ENCODE measurements around the gene LTBP2.

Gene LTBP2

GRCh38 chr14:74583689-74584434 is 28.2 kb downstream of the LTBP2 start:
- Histone ChIP-seq H3K9ac (ENCODE audit: low read depth, low read length) (no peak overlapping the region), H3K9me3 (ENCODE audit: control insufficient read depth, insufficient read depth, low read length) (no peaks in the 10 kb centered on the region), H3K4me3 (ENCODE audit: low read depth, low read length) (no peak overlapping the region), H3K36me3 (ENCODE audit: control insufficient read depth, insufficient read depth, low read length) (no peaks in the 10 kb centered on the region), H3K4me1 (ENCODE audit: control insufficient read depth, insufficient read depth, low read length) (no peaks in the 10 kb centered on the region), H3K27me3 (ENCODE audit: control insufficient read depth, insufficient read depth, low read length) (no peaks in the 10 kb centered on the region)

GRCh38 chr14:74582910-74583581 is 29.0 kb downstream of the LTBP2 start:
- no peak overlapping the region for H3K9ac ChIP-seq (ENCODE audit: low read depth, low read length)
- H3K36me3 ChIP-seq (ENCODE audit: control insufficient read depth, insufficient read depth, low read length), result no peaks in the 10 kb centered on the region
- H3K27me3 ChIP-seq (ENCODE audit: control insufficient read depth, insufficient read depth, low read length), result no peaks in the 10 kb centered on the region
- H3K4me3 ChIP-seq (ENCODE audit: low read depth, low read length), result no peak overlapping the region
- H3K9me3 ChIP-seq (ENCODE audit: control insufficient read depth, insufficient read depth, low read length), result no peaks in the 10 kb centered on the region
- no peaks in the 10 kb centered on the region for H3K4me1 ChIP-seq (ENCODE audit: control insufficient read depth, insufficient read depth, low read length)

GRCh38 chr14:74580275-74580672 is 31.8 kb downstream of the LTBP2 start:
- Histone ChIP-seq H3K27me3 (ENCODE audit: control insufficient read depth, insufficient read depth, low read length) (no peaks in the 10 kb centered on the region), H3K4me1 (ENCODE audit: control insufficient read depth, insufficient read depth, low read length) (no peaks in the 10 kb centered on the region), H3K4me3 (ENCODE audit: low read depth, low read length) (no peak overlapping the region), H3K9me3 (ENCODE audit: control insufficient read depth, insufficient read depth, low read length) (no peaks in the 10 kb centered on the region), H3K9ac (ENCODE audit: low read depth, low read length) (no peak overlapping the region), H3K36me3 (ENCODE audit: control insufficient read depth, insufficient read depth, low read length) (no peaks in the 10 kb centered on the region)

GRCh38 chr14:74579447-74580274 is 32.4 kb downstream of the LTBP2 start:
- Histone ChIP-seq H3K4me3 (ENCODE audit: low read depth, low read length) (no peak overlapping the region), H3K9ac (ENCODE audit: low read depth, low read length) (no peak overlapping the region), H3K9me3 (ENCODE audit: control insufficient read depth, insufficient read depth, low read length) (no peaks in the 10 kb centered on the region), H3K27me3 (ENCODE audit: control insufficient read depth, insufficient read depth, low read length) (no peaks in the 10 kb centered on the region), H3K4me1 (ENCODE audit: control insufficient read depth, insufficient read depth, low read length) (no peaks in the 10 kb centered on the region), H3K36me3 (ENCODE audit: control insufficient read depth, insufficient read depth, low read length) (no peaks in the 10 kb centered on the region)

GRCh38 chr14:74578479-74578878 is 33.6 kb downstream of the LTBP2 start:
- Histone ChIP-seq H3K4me1 (ENCODE audit: control insufficient read depth, insufficient read depth, low read length) (no peaks in the 10 kb centered on the region), H3K9me3 (ENCODE audit: control insufficient read depth, insufficient read depth, low read length) (no peaks in the 10 kb centered on the region), H3K9ac (ENCODE audit: low read depth, low read length) (no peak overlapping the region)

GRCh38 chr14:74577948-74578275 is 34.1 kb downstream of the LTBP2 start:
- no peaks in the 10 kb centered on the region for H3K9me3 ChIP-seq (ENCODE audit: control insufficient read depth, insufficient read depth, low read length)
- H3K4me1 ChIP-seq (ENCODE audit: control insufficient read depth, insufficient read depth, low read length), result no peaks in the 10 kb centered on the region
- H3K27me3 ChIP-seq (ENCODE audit: control insufficient read depth, insufficient read depth, low read length), result no peaks in the 10 kb centered on the region
- no peaks in the 10 kb centered on the region for H3K36me3 ChIP-seq (ENCODE audit: control insufficient read depth, insufficient read depth, low read length)
- no peak overlapping the region for H3K9ac ChIP-seq (ENCODE audit: low read depth, low read length)
- H3K4me3 ChIP-seq (ENCODE audit: low read depth, low read length), result no peak overlapping the region

More at GRCh38 chr14:74578479-74578878, 33.6 kb downstream of the LTBP2 start:
- Histone ChIP-seq H3K4me3 (ENCODE audit: low read depth, low read length) (no peak overlapping the region), H3K36me3 (ENCODE audit: control insufficient read depth, insufficient read depth, low read length) (no peaks in the 10 kb centered on the region), H3K27me3 (ENCODE audit: control insufficient read depth, insufficient read depth, low read length) (no peaks in the 10 kb centered on the region)

- H3K9ac ChIP-seq (ENCODE audit: low read depth, low read length), result no peak overlapping the region
- H3K36me3 ChIP-seq (ENCODE audit: control insufficient read depth, insufficient read depth, low read length), result no peaks in the 10 kb centered on the region
- no peaks in the 10 kb centered on the region for H3K9me3 ChIP-seq (ENCODE audit: control insufficient read depth, insufficient read depth, low read length)
- no peaks in the 10 kb centered on the region for H3K27me3 ChIP-seq (ENCODE audit: control insufficient read depth, insufficient read depth, low read length)
- H3K4me1 ChIP-seq (ENCODE audit: control insufficient read depth, insufficient read depth, low read length), result no peaks in the 10 kb centered on the region
- no peak overlapping the region for H3K4me3 ChIP-seq (ENCODE audit: low read depth, low read length)
Observed at GRCh38 chr14:74577247-74577947, 34.6 kb downstream of the LTBP2 start.

GRCh38 chr14:74575936-74576335 is 36.1 kb downstream of the LTBP2 start:
- Histone ChIP-seq H3K4me3 (ENCODE audit: low read depth, low read length) (no peak overlapping the region), H3K9ac (ENCODE audit: low read depth, low read length) (no peak overlapping the region), H3K27me3 (ENCODE audit: control insufficient read depth, insufficient read depth, low read length) (no peaks in the 10 kb centered on the region), H3K4me1 (ENCODE audit: control insufficient read depth, insufficient read depth, low read length) (no peaks in the 10 kb centered on the region), H3K9me3 (ENCODE audit: control insufficient read depth, insufficient read depth, low read length) (no peaks in the 10 kb centered on the region), H3K36me3 (ENCODE audit: control insufficient read depth, insufficient read depth, low read length) (no peaks in the 10 kb centered on the region)

- H3K27me3 ChIP-seq (ENCODE audit: control insufficient read depth, insufficient read depth, low read length), result no peaks in the 10 kb centered on the region
- H3K4me3 ChIP-seq (ENCODE audit: low read depth, low read length), result no peak overlapping the region
Observed at GRCh38 chr14:74575507-74575906, 36.5 kb downstream of the LTBP2 start.

GRCh38 chr14:74574706-74575105 is 37.3 kb downstream of the LTBP2 start:
- Histone ChIP-seq H3K9ac (ENCODE audit: low read depth, low read length) (no peak overlapping the region), H3K36me3 (ENCODE audit: control insufficient read depth, insufficient read depth, low read length) (no peaks in the 10 kb centered on the region), H3K4me1 (ENCODE audit: control insufficient read depth, insufficient read depth, low read length) (no peaks in the 10 kb centered on the region)

More at GRCh38 chr14:74575507-74575906, 36.5 kb downstream of the LTBP2 start:
- Histone ChIP-seq H3K9me3 (ENCODE audit: control insufficient read depth, insufficient read depth, low read length) (no peaks in the 10 kb centered on the region), H3K4me1 (ENCODE audit: control insufficient read depth, insufficient read depth, low read length) (no peaks in the 10 kb centered on the region), H3K9ac (ENCODE audit: low read depth, low read length) (no peak overlapping the region), H3K36me3 (ENCODE audit: control insufficient read depth, insufficient read depth, low read length) (no peaks in the 10 kb centered on the region)

GRCh38 chr14:74574090-74574433 is 38.0 kb downstream of the LTBP2 start:
- no peaks in the 10 kb centered on the region for H3K27me3 ChIP-seq (ENCODE audit: control insufficient read depth, insufficient read depth, low read length)
- no peaks in the 10 kb centered on the region for H3K36me3 ChIP-seq (ENCODE audit: control insufficient read depth, insufficient read depth, low read length)
- H3K9ac ChIP-seq (ENCODE audit: low read depth, low read length), result no peak overlapping the region
- H3K9me3 ChIP-seq (ENCODE audit: control insufficient read depth, insufficient read depth, low read length), result no peaks in the 10 kb centered on the region
- H3K4me1 ChIP-seq (ENCODE audit: control insufficient read depth, insufficient read depth, low read length), result no peaks in the 10 kb centered on the region
- H3K4me3 ChIP-seq (ENCODE audit: low read depth, low read length), result no peak overlapping the region

More at GRCh38 chr14:74574706-74575105, 37.3 kb downstream of the LTBP2 start:
- Histone ChIP-seq H3K27me3 (ENCODE audit: control insufficient read depth, insufficient read depth, low read length) (no peaks in the 10 kb centered on the region), H3K9me3 (ENCODE audit: control insufficient read depth, insufficient read depth, low read length) (no peaks in the 10 kb centered on the region), H3K4me3 (ENCODE audit: low read depth, low read length) (no peak overlapping the region)

Data from iPS-15b (cell line).